Thyroid gland (tissue), 4 donors: ENCODE data around the gene COL4A1.

Experiments used
- POLR2A ChIP-seq, 2 donors: fragments of 450-650 bp; IDR thresholded peaks; one replicate each; pipeline ENCODE4 v1.6.1; 2017; ENCODE audit warnings: antibody characterized with exemption in 2 of 2, mild to moderate bottlenecking in 2 of 2, moderate library complexity in 1 of 2
- TF ChIP-seq, protein P1 (sequence below), 6 experiments: fragments of 200-600 bp in 3 of 6; fragments of 450-650 bp in 3 of 6; sonication (generic) in 3 of 6; IDR thresholded peaks; one replicate each; pipeline ENCODE4 v1.5.1; 2016 to 2019; ENCODE audit warnings: antibody characterized with exemption in 6 of 6, mild to moderate bottlenecking in 2 of 6, inconsistent platforms in 1 of 6, moderate library complexity in 1 of 6

DNA sequence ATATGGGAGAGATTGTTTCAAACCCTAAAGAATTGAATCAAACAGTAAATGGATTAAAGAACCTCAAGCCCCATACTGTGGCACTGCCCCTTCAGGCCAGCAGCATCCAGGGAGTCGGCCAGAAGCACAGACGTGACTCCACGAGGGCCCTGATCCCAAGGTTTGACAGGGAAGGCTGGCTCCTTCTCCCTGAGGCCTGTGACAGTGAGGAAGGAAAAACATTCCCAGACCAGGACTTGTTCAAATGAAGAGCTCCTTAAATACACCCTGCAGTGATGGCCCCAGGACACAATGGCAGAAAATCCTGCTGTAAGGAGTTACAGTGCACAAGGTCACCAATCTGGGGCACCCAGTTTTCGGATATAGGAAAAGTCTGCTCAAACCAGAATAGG is 91.0 kb downstream of the COL4A1 start:
- TF ChIP-seq, protein P1, sequence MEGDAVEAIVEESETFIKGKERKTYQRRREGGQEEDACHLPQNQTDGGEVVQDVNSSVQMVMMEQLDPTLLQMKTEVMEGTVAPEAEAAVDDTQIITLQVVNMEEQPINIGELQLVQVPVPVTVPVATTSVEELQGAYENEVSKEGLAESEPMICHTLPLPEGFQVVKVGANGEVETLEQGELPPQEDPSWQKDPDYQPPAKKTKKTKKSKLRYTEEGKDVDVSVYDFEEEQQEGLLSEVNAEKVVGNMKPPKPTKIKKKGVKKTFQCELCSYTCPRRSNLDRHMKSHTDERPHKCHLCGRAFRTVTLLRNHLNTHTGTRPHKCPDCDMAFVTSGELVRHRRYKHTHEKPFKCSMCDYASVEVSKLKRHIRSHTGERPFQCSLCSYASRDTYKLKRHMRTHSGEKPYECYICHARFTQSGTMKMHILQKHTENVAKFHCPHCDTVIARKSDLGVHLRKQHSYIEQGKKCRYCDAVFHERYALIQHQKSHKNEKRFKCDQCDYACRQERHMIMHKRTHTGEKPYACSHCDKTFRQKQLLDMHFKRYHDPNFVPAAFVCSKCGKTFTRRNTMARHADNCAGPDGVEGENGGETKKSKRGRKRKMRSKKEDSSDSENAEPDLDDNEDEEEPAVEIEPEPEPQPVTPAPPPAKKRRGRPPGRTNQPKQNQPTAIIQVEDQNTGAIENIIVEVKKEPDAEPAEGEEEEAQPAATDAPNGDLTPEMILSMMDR (IDR thresholded peaks at IDR 0.05), result no peak
- TF ChIP-seq POLR2A (IDR thresholded peaks at IDR 0.05), result no peak
